SK-N-SH (cell line): Measurements from ENCODE around the gene EEFSEC. TPM values are rescaled to one million over a fixed set of nuclear protein-coding genes. Genes with fewer than 3 reads are reported as not detected.

Experiments
- CTCF ChIA-PET: fragments of 300-600, 350-600 bp; formaldehyde crosslinking; extraction: SDS; loops from one replicate; lab custom pipeline; 2021; lab: Yijun Ruan, JAX
- POLR2A ChIA-PET: fragments of 350-600 bp; sonication (Branson Sonifier 250); formaldehyde crosslinking; extraction: SDS; loops from one replicate; lab custom pipeline; 2020; ENCODE audit warnings: antibody characterized with exemption, inconsistent platforms; lab: Yijun Ruan, JAX
- DNase-seq: peaks from one replicate; pipeline ENCODE4 v3.0.0; 2012
- H2AFZ ChIP-seq: fragments of 200-600 bp; sonication (generic); 2 replicates; pipeline ENCODE4 v1.8.1; 2016; ENCODE audit warnings: antibody characterized with exemption, mild to moderate bottlenecking, low read depth
- H3F3A ChIP-seq: fragments of 200-600 bp; sonication (generic); replicated peaks from 2 replicates; pipeline ENCODE3; 2016; ENCODE audit warnings: antibody characterized with exemption, mild to moderate bottlenecking; ENCODE audit not compliant: insufficient read depth
- H3K27ac ChIP-seq, 2 experiments: fragments of 200-500 bp in 1 of 2; fragments of 200-600 bp in 1 of 2; sonication (Bioruptor generic) in 1 of 2; sonication (generic), shearing (Covaris generic) in 1 of 2; 2 replicates each; pipeline versions ENCODE4 v1.5.1 to v1.6.1; 2014 to 2016; ENCODE audit warnings: low read depth in 2 of 2, inconsistent platforms in 1 of 2, low read length in 1 of 2, mild to moderate bottlenecking in 1 of 2, mixed read lengths in 1 of 2
- H3K27me3 ChIP-seq: fragments of 200-600 bp; sonication (generic), shearing (Covaris generic); 2 replicates; pipeline ENCODE4 v1.6.1; 2016; ENCODE audit warnings: mixed run types; ENCODE audit not compliant: insufficient read depth
- H3K36me3 ChIP-seq, 2 experiments: fragments of 200-500 bp in 1 of 2; fragments of 200-600 bp in 1 of 2; sonication (Bioruptor generic) in 1 of 2; sonication (generic) in 1 of 2; replicated peaks in 1 of 2; 2 replicates each; pipeline versions ENCODE3 to v1.5.1; 2014 to 2016; ENCODE audit warnings: low read length in 1 of 2, mild to moderate bottlenecking in 1 of 2; ENCODE audit not compliant: insufficient read depth in 2 of 2, control insufficient read depth in 1 of 2
- H3K4me1 ChIP-seq, 2 experiments: fragments of 200-500 bp in 1 of 2; fragments of 200-600 bp in 1 of 2; sonication (Bioruptor generic) in 1 of 2; sonication (generic), shearing (Covaris generic) in 1 of 2; 2 replicates each; pipeline versions ENCODE4 v1.5.1 to v1.6.1; 2014 to 2016; ENCODE audit warnings: low read depth in 1 of 2, low read length in 1 of 2, mixed run types in 1 of 2; ENCODE audit not compliant: insufficient read depth in 2 of 2, control insufficient read depth in 1 of 2
- H3K4me2 ChIP-seq: fragments of 200-600 bp; sonication (generic), shearing (Covaris generic); 2 replicates; pipeline ENCODE4 v1.6.1; 2017; ENCODE audit warnings: mixed run types
- H3K4me3 ChIP-seq, 2 experiments: fragments of 200-500 bp in 1 of 2; fragments of 200-600 bp in 1 of 2; sonication (Bioruptor generic) in 1 of 2; sonication (generic), shearing (Covaris generic) in 1 of 2; 2 replicates each; pipeline versions ENCODE4 v1.5.1 to v1.8.1; 2014 to 2016; ENCODE audit warnings: low read depth in 2 of 2, inconsistent platforms in 1 of 2, low read length in 1 of 2, mild to moderate bottlenecking in 1 of 2, mixed read lengths in 1 of 2, moderate library complexity in 1 of 2
- H3K79me2 ChIP-seq: fragments of 200-600 bp; sonication (generic); 2 replicates; pipeline ENCODE4 v1.8.1; 2017; ENCODE audit warnings: mild to moderate bottlenecking; ENCODE audit not compliant: insufficient read depth
- H3K9ac ChIP-seq: fragments of 200-600 bp; sonication (generic); 2 replicates; pipeline ENCODE4 v1.6.1; 2017; ENCODE audit warnings: mixed run types
- H3K9me2 ChIP-seq: fragments of 200-600 bp; sonication (generic); 2 replicates; pipeline ENCODE4 v1.6.1; 2017; ENCODE audit warnings: mixed run types
- H3K9me3 ChIP-seq: fragments of 200-600 bp; sonication (generic); 2 replicates; pipeline ENCODE4 v1.6.1; 2017; ENCODE audit warnings: mixed run types, mild to moderate bottlenecking, moderate library complexity
- H4K20me1 ChIP-seq: fragments of 200-600 bp; sonication (generic); 2 replicates; pipeline ENCODE4 v1.6.1; 2017; ENCODE audit warnings: mild to moderate bottlenecking, mixed run types; ENCODE audit not compliant: insufficient read depth
- ELF1 ChIP-seq: IDR thresholded peaks from 2 replicates; pipeline ENCODE4 v1.4.0; 2012
- FOSL2 ChIP-seq: IDR thresholded peaks from 2 replicates; pipeline ENCODE4 v1.4.0; 2012; ENCODE audit warnings: low read depth, mild to moderate bottlenecking, moderate library complexity, borderline replicate concordance
- FOXJ3 ChIP-seq: sonication (generic); formaldehyde crosslinking; IDR thresholded peaks from 2 replicates; pipeline ENCODE4 v1.5.1; 2020; ENCODE audit warnings: mild to moderate bottlenecking, missing genetic modification reagents
- FOXM1 ChIP-seq: IDR thresholded peaks from 2 replicates; pipeline ENCODE4 v1.4.0; 2012; ENCODE audit warnings: low read depth, mild to moderate bottlenecking
- GATA2 ChIP-seq: sonication (generic); formaldehyde crosslinking; IDR thresholded peaks from 2 replicates; pipeline ENCODE4 v1.5.0; 2020; ENCODE audit warnings: mild to moderate bottlenecking, missing genetic modification reagents
- MEF2A ChIP-seq: IDR thresholded peaks from 2 replicates; pipeline ENCODE4 v1.4.0; 2012; ENCODE audit warnings: low read depth, borderline replicate concordance
- NRF1 ChIP-seq: IDR thresholded peaks from 2 replicates; pipeline ENCODE4 v1.6.1; 2012; ENCODE audit warnings: low read depth, mild to moderate bottlenecking, low read length
- RXRA ChIP-seq: IDR thresholded peaks from 2 replicates; pipeline ENCODE4 v1.4.0; 2012; ENCODE audit warnings: low read depth, mild to moderate bottlenecking, borderline replicate concordance
- SIN3A ChIP-seq: IDR thresholded peaks from 2 replicates; pipeline ENCODE4 v1.6.1; 2012; ENCODE audit warnings: low read depth, mild to moderate bottlenecking, low read length, moderate library complexity, borderline replicate concordance
- TEAD4 ChIP-seq: IDR thresholded peaks from 2 replicates; pipeline ENCODE4 v1.4.0; 2012; ENCODE audit warnings: mild to moderate bottlenecking, borderline replicate concordance; ENCODE audit not compliant: insufficient read depth
- YY1 ChIP-seq: IDR thresholded peaks from 2 replicates; pipeline ENCODE4 v1.4.0; 2012; ENCODE audit warnings: low read depth, mild to moderate bottlenecking
- WGBS: methylation state at CpG from one replicate; pipeline ENCODE4 v1.1.6; 2017; ENCODE audit warnings: low lambda C conversion rate; 5-methylcytosine and 5-hydroxymethylcytosine counted together
- polyA plus RNA-seq, 3 experiments: library from polyadenylated mRNA; depleted of rRNA; stranded (reverse); fragments of >200 nt; gene quantifications; 2 replicates each; pipeline ENCODE4 v1.2.3, GENCODE V29; 2012
- TF ChIP-seq, protein P1 (sequence below): IDR thresholded peaks from 2 replicates; pipeline ENCODE4 v1.4.0; 2012; ENCODE audit warnings: low read depth
- TF ChIP-seq, protein P2 (sequence below): IDR thresholded peaks from 2 replicates; pipeline ENCODE4 v1.4.0; 2012; ENCODE audit warnings: low read depth, borderline replicate concordance
- TF ChIP-seq, protein P3 (sequence below): IDR thresholded peaks from 2 replicates; pipeline ENCODE4 v1.6.1; 2012; ENCODE audit warnings: mild to moderate bottlenecking, low read depth, low read length, moderate library complexity

Gene EEFSEC
- polyA plus RNA-seq, 1 of the 3 experiments (the other 2 are of a cell fraction) = 12.4 TPM

DNA sequence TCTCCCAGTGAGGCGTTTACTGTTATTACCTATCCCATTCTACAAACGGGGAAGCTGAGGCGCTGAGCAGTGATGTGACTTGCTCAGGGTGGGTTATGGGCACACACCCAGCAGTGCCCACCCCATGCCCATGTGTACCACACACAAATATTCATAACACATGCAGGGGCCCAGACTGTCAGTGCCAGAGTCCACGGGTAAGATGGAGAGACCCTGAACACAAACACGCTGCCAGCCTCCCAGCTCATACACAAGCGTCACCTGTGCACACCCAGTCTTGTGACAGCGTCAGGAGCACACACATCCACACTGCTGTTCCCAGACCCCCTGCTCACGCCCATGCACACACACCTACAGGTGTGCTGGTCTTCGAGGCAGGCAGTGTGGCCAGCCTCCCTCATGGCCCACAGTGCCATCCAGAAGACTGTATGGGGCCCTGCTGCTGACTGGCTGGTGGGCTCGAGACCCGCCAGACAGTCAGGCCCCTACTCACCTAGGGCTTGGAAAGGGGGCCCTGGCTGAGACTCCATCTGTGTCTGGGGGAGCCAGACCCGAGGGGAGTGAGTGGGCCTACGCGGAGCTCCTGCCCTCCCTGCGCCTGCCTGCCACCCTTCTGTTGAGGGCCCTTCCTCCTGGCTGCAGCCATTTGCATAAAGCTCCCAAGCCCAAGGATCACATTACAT, 274.0 kb downstream of the EEFSEC start:
- H3K27me3 ChIP-seq = no peaks in the 10 kb centered on the region
- H3K4me3 ChIP-seq = no peak overlapping the region
- 80% methylated on average over 14 of the region's 15 CpGs for WGBS
- DNase-seq = peak; percentile 60
- TF ChIP-seq FOXJ3 (CRISPR knock-in tag) (no peak), GATA2 (CRISPR knock-in tag) (no peak), NRF1 (no peak), FOSL2 (no peak), ELF1 (no peak), FOXM1 (no peak), TEAD4 (no peak), RXRA (no peak), YY1 (no peak), SIN3A (no peak), MEF2A (no peak)
- TF ChIP-seq, protein P1, sequence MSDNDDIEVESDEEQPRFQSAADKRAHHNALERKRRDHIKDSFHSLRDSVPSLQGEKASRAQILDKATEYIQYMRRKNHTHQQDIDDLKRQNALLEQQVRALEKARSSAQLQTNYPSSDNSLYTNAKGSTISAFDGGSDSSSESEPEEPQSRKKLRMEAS = no peak
- TF ChIP-seq, protein P2, sequence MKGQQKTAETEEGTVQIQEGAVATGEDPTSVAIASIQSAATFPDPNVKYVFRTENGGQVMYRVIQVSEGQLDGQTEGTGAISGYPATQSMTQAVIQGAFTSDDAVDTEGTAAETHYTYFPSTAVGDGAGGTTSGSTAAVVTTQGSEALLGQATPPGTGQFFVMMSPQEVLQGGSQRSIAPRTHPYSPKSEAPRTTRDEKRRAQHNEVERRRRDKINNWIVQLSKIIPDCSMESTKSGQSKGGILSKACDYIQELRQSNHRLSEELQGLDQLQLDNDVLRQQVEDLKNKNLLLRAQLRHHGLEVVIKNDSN = no peak
- TF ChIP-seq, protein P3, sequence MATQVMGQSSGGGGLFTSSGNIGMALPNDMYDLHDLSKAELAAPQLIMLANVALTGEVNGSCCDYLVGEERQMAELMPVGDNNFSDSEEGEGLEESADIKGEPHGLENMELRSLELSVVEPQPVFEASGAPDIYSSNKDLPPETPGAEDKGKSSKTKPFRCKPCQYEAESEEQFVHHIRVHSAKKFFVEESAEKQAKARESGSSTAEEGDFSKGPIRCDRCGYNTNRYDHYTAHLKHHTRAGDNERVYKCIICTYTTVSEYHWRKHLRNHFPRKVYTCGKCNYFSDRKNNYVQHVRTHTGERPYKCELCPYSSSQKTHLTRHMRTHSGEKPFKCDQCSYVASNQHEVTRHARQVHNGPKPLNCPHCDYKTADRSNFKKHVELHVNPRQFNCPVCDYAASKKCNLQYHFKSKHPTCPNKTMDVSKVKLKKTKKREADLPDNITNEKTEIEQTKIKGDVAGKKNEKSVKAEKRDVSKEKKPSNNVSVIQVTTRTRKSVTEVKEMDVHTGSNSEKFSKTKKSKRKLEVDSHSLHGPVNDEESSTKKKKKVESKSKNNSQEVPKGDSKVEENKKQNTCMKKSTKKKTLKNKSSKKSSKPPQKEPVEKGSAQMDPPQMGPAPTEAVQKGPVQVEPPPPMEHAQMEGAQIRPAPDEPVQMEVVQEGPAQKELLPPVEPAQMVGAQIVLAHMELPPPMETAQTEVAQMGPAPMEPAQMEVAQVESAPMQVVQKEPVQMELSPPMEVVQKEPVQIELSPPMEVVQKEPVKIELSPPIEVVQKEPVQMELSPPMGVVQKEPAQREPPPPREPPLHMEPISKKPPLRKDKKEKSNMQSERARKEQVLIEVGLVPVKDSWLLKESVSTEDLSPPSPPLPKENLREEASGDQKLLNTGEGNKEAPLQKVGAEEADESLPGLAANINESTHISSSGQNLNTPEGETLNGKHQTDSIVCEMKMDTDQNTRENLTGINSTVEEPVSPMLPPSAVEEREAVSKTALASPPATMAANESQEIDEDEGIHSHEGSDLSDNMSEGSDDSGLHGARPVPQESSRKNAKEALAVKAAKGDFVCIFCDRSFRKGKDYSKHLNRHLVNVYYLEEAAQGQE = no peak
- TF ChIP-seq, all 33 proteins: peak for 0
- CTCF ChIA-PET = interaction anchor here (0.6 to 11.3 kb wide), 29 partner anchors 8 to 260 kb away, joined by 3 to 177 read pairs (median 12); partner anchors contain the start of gene GATA2
- H3K9ac ChIP-seq = no peak overlapping the region
- no peak overlapping the region for H2AFZ ChIP-seq
- POLR2A ChIA-PET = interaction anchor here (0.7 to 3.5 kb wide), 10 partner anchors 8 to 68 kb away, joined by 3 to 20 read pairs (median 8); partner anchors contain the start of gene GATA2
- H3K27ac ChIP-seq = peak overlapping the region in 1 of 2 experiments; percentile 71; a peak in 2 of 4 replicates
- no peaks in the 10 kb centered on the region for H3K9me3 ChIP-seq
- H3K4me1 ChIP-seq = peaks cover 0 to 66% of the 10 kb centered on the region in 2 experiments; a peak in 2 of 4 replicates
- H3K9me2 ChIP-seq = no peaks in the 10 kb centered on the region
- no peaks in the 10 kb centered on the region for H3K79me2 ChIP-seq
- no peaks in the 10 kb centered on the region for H3K36me3 ChIP-seq
- no peaks in the 10 kb centered on the region for H4K20me1 ChIP-seq
- no peak overlapping the region for H3K4me2 ChIP-seq
- no peaks in the 10 kb centered on the region for H3F3A ChIP-seq
